ENCODE data around the gene LYPLAL1. TPM values are rescaled to one million over a fixed set of nuclear protein-coding genes. Genes with fewer than 3 reads are reported as not detected.

Gene LYPLAL1
- total RNA-seq, 1 experiment from 2014 or later = 20.7 TPM

- no peak for TF ChIP-seq ZBTB21 (CRISPR knock-in tag; IDR thresholded peaks at IDR 0.05; ENCODE audit: borderline replicate concordance)
- no peak for TF ChIP-seq FOXJ3 (CRISPR knock-in tag; IDR thresholded peaks at IDR 0.05; ENCODE audit: borderline replicate concordance)
- TF ChIP-seq CTCF (IDR thresholded peaks at IDR 0.05) = no peak
- TF ChIP-seq HMGXB4 (CRISPR knock-in tag; IDR thresholded peaks at IDR 0.05) = no peak
- no peak for TF ChIP-seq ZNF219 (CRISPR knock-in tag; IDR thresholded peaks at IDR 0.05; ENCODE audit: borderline replicate concordance)
- TF ChIP-seq FOXK1 (CRISPR knock-in tag; IDR thresholded peaks at IDR 0.05) = no peak
- TF ChIP-seq ZMAT4 (CRISPR knock-in tag; IDR thresholded peaks at IDR 0.05) = no peak
- no peak for TF ChIP-seq CREB1 (CRISPR knock-in tag; IDR thresholded peaks at IDR 0.05)
- CTCF ChIA-PET = interaction anchor here (1.3 kb wide), 1 partner anchor 121 kb away, joined by 3 read pairs; no protein-coding TSS in a partner anchor
- Mint-ChIP-seq H3K4me3 (no peak overlapping the region), H3K36me3 (no peaks in the 10 kb centered on the region), H3K27me3 (ENCODE audit: low read depth) (no peaks in the 10 kb centered on the region), H3K27ac (0 out of 2 replicates have a peak overlapping the region, but pooled peaks have one; percentile 1), H3K9me3 (no peaks in the 10 kb centered on the region), H3K4me1 (peaks cover 27% of the 10 kb centered on the region)
- DNase-seq (ENCODE audit: low spot score) = no peak
- POLR2A ChIA-PET = no interaction called here
- no peak for ATAC-seq
Measured at GRCh38 chr1:219188331-219188803, 14.7 kb downstream of the LYPLAL1 start.

- Mint-ChIP-seq H3K4me3 (no peak overlapping the region), H3K4me1 (peaks cover 22% of the 10 kb centered on the region), H3K9me3 (no peaks in the 10 kb centered on the region), H3K27ac (0 out of 2 replicates have a peak overlapping the region, but pooled peaks have one; percentile 27), H3K36me3 (no peaks in the 10 kb centered on the region), H3K27me3 (ENCODE audit: low read depth) (no peaks in the 10 kb centered on the region)
- POLR2A ChIA-PET = no interaction called here
- ATAC-seq (no peak), DNase-seq (ENCODE audit: low spot score) (no peak)
- CTCF ChIA-PET = interaction anchor here (1.3 kb wide), 1 partner anchor 122 kb away, joined by 3 read pairs; no protein-coding TSS in a partner anchor
- TF ChIP-seq SP1 (CRISPR knock-in tag; conservative IDR thresholded peaks at IDR 0.05) (no peak), ZNF219 (CRISPR knock-in tag; IDR thresholded peaks at IDR 0.05; ENCODE audit: borderline replicate concordance) (no peak)
Measured at GRCh38 chr1:219189021-219189824, 15.5 kb downstream of the LYPLAL1 start.

GRCh38 chr1:219189952-219190351 lies 16.3 kb downstream of the LYPLAL1 start:
- no peak for DNase-seq (ENCODE audit: low spot score)
- Mint-ChIP-seq H3K27me3 (ENCODE audit: low read depth) (no peaks in the 10 kb centered on the region), H3K27ac (no peak overlapping the region), H3K36me3 (no peaks in the 10 kb centered on the region), H3K4me3 (no peak overlapping the region), H3K4me1 (peaks cover 16% of the 10 kb centered on the region), H3K9me3 (no peaks in the 10 kb centered on the region)
- no peak for ATAC-seq
- CTCF ChIA-PET = no interaction called here
- POLR2A ChIA-PET = no interaction called here
- TF ChIP-seq AR (CRISPR knock-in tag; IDR thresholded peaks at IDR 0.05) = no peak
- no peak for TF ChIP-seq ATF1 (CRISPR knock-in tag; IDR thresholded peaks at IDR 0.05)
- no peak for TF ChIP-seq CDX4 (CRISPR knock-in tag; IDR thresholded peaks at IDR 0.05; ENCODE audit: borderline replicate concordance)
- no peak for TF ChIP-seq JAZF1 (CRISPR knock-in tag; IDR thresholded peaks at IDR 0.05)
- TF ChIP-seq RORB (CRISPR knock-in tag; IDR thresholded peaks at IDR 0.05) = no peak
- TF ChIP-seq ZBTB43 (CRISPR knock-in tag; IDR thresholded peaks at IDR 0.05) = no peak
- no peak for TF ChIP-seq ZNF281 (CRISPR knock-in tag; IDR thresholded peaks at IDR 0.05)
- no peak for TF ChIP-seq GTF2I (CRISPR knock-in tag; conservative IDR thresholded peaks at IDR 0.05)
- no peak for TF ChIP-seq NFE2L1 (CRISPR knock-in tag; IDR thresholded peaks at IDR 0.05)

Measured in WTC11 (cell line).